Measurements from ENCODE around the gene CD28.

CD28 gene

DNA sequence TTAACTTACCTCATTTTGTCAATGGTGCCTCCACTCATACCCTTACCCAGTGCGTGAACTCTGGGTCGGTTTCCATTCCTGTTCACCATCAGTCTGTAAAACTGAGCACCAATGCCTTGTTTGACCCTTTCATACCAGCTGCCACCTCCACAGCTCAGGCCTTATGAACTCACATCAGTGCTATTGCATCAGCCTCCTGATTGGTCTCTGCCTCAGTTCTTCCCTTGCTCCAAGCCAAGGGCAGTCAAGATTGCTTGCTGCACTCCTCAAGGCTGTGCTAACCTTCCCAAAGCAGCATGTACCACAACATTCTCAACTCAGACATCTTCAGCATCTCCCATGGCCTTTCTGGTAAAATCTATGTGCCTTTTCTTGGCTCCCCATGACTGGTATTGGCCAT is 9.3 kb downstream of the CD28 start:
- no peak for DNase-seq (ENCODE audit: low read depth)

DNA sequence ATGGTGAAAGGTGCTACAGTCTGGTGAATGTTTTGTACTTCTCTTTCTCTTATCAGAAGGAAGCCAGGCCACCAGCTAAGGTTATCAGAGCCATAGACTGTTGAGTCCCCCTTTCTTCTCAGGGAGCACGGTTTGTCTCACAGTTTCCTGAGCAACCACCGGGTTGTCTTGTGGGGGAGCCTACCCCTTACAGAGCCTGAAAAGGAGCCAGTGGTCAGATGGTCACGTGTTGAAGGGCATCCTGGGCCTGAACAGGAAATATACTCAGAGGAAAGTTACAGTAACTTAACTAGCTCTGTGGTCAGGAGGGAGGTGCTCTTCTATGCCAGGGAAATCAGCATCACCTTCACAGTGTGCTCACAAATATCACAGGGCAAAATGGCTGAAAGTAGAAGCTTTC is 11.6 kb downstream of the CD28 start:
- no peak for DNase-seq (ENCODE audit: low read depth)

GRCh38 chr2:203719456-203720410 is 13.3 kb downstream of the CD28 start:
- no peak for DNase-seq (ENCODE audit: low read depth)

- DNase-seq (ENCODE audit: low read depth): no peak
These were observed 14.7 kb downstream of the CD28 start for GRCh38 chr2:203720915-203721672.

GRCh38 chr2:203721781-203722300 is 15.4 kb downstream of the CD28 start:
- no peak for DNase-seq (ENCODE audit: low read depth)

GRCh38 chr2:203722411-203722810 is 16.0 kb downstream of the CD28 start:
- peak; percentile 18 for DNase-seq (ENCODE audit: low read depth)

GRCh38 chr2:203728321-203728720 is 21.9 kb downstream of the CD28 start:
- no peak for DNase-seq (ENCODE audit: low read depth)

GRCh38 chr2:203730076-203730729 is 23.8 kb downstream of the CD28 start:
- DNase-seq (ENCODE audit: low read depth): no peak

GRCh38 chr2:203730883-203731282 is 24.4 kb downstream of the CD28 start:
- no peak for DNase-seq (ENCODE audit: low read depth)

DNA sequence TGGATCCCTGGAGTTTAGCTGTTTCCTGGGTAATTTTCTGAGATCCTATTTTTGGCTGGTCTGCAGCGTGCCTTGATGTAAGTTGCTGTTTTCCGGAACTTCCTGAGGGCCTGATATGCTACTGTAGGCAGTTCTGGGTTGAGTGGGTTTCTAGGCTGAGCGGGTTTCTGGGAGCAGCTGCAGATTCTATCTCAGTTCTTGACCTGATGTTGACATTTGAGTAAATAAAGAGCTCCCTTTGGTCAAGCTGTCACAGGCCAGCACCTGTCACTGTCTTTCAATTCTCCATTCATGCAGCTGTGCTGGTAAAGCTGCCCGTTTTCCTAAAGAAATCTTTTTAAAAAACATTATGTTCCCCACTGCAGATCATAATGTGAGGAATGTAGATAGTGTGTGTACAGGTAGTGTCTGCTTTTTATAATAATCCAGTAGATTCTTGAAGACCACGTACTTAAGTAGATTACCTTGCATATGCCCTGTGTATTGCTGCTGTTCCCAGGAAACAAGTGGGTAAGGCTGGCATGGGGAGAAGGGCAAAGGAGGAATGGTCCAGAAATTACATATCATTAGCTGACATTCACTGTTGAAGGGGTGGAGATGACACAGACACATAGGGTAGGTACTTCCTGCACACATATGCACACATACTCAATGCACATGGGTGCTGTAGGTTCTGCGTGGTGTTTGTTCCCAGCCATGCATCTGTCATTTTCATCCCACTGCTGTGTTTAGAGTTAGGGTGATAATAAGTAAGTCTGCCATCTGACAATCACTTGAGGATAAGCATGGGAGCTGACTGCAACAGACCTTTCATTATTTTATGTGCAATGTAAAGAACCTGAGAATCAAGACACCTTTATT is 25.9 kb downstream of the CD28 start:
- no peak for DNase-seq (ENCODE audit: low read depth)

DNA sequence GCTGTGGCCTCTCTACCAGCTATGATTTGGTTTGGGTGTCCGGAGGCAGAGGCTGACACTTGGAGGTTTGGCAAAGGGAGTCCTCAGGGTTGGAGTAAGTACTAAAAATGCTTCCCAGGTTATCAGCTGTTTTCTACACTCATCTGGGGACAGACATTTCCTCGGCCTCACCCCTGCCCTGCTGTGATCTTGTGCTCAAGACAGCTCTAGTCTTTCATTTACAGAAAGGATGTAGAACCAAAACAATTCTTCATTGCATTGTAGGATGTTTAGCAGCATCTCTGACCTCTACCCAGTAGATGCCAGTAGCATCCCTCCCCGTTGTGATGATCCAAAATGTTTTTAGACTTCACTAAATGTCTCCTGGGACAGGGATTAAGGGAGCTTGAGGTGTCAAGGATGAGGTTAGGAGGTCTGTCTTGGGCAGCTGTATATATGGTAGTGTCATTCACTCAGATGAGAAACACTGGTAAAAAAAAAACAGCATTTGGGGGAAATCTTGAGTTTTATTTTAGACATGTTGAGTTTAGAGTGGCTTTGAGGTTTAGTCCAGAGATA is 26.6 kb downstream of the CD28 start:
- DNase-seq (ENCODE audit: low read depth): no peak

DNA sequence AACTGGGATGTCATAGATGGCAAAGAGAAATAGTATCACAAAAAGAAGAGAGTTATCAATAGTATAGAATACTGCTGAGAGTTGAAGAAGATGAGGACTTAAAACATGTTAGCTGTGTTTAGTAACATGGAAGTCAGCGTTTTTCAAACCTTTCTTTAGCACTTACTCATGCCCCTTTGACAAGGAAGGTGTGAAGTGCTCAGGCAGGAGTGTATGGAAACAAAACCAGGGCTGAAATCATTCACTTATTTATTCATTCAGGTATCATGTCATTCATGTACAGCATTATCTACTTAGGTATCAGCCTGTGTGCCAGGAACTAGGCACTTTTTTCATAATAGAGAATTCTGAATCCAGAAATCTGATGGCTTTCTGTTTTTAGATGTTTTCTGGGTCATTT is 27.2 kb downstream of the CD28 start:
- DNase-seq (ENCODE audit: low read depth): no peak

DNA sequence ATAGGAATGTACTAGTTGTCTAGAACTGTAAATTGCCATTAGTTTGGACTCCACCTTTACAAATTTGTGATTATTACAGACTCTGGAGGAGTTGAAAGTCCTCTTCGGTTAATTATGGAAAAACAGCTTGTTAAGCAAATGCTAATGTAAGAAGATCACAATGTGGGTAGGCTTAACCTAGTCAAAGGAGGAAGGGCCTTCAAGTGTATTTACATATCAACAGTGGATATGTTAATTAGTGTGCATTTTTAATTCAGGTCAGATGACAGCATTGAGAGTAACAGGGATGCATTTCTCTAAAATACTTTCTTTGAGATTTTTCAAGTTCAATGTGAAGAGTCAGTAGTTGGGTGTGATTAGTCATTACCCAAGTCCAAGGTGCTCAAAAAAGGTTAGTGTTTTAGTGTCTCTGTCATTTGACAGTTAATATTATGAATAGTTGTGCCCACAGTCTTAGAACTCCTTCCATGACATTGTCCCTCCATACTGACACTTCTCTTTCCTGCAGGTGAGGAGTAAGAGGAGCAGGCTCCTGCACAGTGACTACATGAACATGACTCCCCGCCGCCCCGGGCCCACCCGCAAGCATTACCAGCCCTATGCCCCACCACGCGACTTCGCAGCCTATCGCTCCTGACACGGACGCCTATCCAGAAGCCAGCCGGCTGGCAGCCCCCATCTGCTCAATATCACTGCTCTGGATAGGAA is 28.0 kb downstream of the CD28 start:
- DNase-seq (ENCODE audit: low read depth): no peak

GRCh38 chr2:203737360-203737759 is 30.9 kb downstream of the CD28 start:
- DNase-seq (ENCODE audit: low read depth): no peak

DNA sequence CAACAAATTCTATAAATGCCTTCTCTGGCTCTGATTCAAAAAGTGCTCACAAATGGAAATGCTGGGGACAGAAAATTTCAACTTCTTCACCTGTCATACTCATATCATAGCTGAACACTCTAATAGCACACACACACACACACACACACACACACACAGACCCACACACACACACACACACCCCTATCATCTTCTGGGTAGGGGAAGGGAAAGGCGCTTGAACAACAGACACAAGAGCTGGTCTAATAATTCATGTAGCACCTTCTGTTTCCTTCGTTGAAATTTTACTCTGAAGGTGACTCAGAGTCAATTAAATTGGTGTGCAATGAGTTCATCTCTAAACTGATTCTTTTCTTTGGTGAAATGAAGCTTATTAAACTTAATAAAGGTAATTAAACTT is 32.9 kb downstream of the CD28 start:
- no peak for DNase-seq (ENCODE audit: low read depth)

DNA sequence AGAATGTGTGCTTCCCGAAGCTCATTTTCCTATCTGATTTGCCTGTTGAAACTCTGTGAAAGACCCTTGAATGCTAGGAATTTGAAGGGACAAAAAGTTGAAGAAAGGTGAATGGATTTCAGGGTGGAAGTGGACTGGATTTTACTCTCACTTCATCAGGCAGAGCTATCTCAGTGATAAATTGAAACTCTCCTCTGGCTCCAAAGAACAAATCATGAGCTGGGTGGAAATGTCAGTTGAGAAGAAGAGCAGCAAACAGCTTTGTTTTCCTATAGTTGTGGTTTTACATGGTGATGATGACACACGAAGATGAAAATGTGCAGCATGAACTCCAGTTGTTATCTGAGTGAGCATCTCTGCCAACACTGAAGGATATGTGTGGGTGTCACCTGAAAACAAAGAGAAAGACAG is 34.4 kb downstream of the CD28 start:
- no peak for DNase-seq (ENCODE audit: low read depth)

DNA sequence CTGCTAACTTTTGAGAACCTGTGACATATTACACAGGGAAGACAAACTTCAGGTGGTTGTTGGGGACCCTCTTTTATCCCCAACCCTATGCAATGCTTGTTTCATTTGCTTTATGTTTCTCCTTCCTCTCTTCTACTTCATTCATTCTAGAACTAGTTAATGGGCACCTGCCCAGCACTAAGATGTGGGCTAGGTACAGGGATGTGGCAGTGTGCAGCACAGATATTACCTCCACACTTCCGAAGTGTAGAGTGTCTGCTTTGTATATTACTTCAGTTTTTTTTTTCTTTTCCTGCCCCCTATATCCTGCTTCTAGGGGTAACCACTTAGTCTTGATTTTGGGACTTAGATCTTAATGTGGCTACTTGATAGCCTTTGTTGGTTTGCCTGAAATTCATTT is 35.1 kb downstream of the CD28 start:
- no peak for DNase-seq (ENCODE audit: low read depth)

DNA sequence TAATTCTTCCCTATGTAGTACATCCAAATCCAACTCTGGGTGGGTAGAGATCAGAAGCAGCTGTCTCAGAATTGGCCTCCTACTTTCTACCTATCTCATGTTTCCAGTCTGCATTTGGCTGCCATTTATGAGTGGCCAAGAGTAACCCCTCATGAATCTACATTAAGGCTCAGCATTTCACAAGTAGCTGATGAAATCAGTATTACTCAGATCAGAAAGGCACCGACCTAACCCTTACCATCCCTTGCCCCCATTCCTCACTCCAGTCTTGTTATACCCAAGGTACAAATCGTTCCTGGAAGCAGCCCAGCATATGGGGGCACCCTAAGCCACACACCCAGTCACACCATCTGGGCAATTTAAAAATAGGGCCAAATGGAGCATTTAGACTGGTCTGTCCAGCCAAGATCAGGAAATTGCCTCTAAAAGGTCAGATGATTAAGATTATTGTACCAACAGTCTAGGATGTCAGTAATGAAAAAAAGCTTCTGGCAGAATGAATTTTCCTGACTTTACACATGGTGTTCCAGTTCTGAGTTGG is 37.1 kb downstream of the CD28 start:
- DNase-seq (ENCODE audit: low read depth): no peak

DNA sequence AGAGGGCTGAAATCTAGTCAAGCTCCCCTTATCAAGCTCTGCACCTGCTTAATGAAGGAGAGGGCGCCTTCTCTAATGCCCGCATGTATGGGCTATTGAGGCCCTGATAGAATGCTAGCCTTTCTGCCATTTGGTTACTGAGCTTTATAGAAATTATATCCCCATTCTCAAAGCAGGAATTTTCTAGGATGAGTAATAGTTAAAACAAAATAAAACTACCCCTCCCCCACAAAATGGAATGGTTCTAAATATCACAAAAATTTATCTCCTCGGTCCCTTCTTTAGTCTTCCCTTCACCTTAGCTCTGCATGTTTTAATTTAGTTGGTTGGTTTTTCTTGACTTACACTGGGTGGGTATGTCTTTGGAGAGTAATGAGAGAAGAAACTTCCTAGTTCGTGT is 37.7 kb downstream of the CD28 start:
- DNase-seq (ENCODE audit: low read depth): no peak

DNA sequence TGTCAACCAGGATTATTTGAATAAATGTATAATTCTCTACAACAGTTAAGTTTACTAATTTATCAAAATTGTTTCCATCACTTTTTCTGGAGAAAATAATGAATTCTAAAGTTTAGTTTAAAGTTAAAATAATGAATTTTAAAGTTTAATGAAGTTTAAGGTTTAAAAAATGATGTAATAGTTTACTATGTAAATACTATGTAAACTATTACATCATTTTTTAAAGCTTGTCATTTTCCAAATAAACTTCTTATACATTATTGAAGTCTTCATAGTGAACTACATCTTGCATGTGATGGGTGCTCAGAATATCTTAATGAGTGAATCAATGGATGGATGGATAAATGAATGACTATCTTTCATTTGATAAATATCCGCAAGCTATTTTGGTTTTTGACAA is 38.8 kb downstream of the CD28 start:
- DNase-seq (ENCODE audit: low read depth): no peak

Measured in GM04503 (cell line).